Adipose tissue (tissue), 3 donors: ENCODE data around the gene SIDT2. TPM values are rescaled to one million over a fixed set of nuclear protein-coding genes. Genes with fewer than 3 reads are reported as not detected.
"Not testable (repeated sequence)": the region's sequence is repeated elsewhere in the genome, so short reads cannot be mapped to it uniquely, and the experiment has no call there.

Experiments
- H3K27ac ChIP-seq: one replicate; pipeline ENCODE4 v1.5.1; 2013; ENCODE audit warnings: low read depth, low read length
- WGBS, 3 donors: extraction: QIAGEN DNeasy Blood & Tissue Kit; methylation state at CpG; one replicate each; pipeline ENCODE4 v1.1.7; 2013; 5-methylcytosine and 5-hydroxymethylcytosine counted together
- polyA plus RNA-seq, 3 donors: library from polyadenylated mRNA; stranded (reverse); fragments of 200-250 nt; gene quantifications; one replicate each; pipeline ENCODE4 v1.2.3, GENCODE V29; 2013
- donor health status: healthy with polysubstance abuse.
- donor health status: Bipolar disorder and iron deficiency.
- donor health status: healthy.

Gene SIDT2
- polyA plus RNA-seq: 10 to 100 TPM; 52.6 to 93.2 (median 54.5) TPM

DNA sequence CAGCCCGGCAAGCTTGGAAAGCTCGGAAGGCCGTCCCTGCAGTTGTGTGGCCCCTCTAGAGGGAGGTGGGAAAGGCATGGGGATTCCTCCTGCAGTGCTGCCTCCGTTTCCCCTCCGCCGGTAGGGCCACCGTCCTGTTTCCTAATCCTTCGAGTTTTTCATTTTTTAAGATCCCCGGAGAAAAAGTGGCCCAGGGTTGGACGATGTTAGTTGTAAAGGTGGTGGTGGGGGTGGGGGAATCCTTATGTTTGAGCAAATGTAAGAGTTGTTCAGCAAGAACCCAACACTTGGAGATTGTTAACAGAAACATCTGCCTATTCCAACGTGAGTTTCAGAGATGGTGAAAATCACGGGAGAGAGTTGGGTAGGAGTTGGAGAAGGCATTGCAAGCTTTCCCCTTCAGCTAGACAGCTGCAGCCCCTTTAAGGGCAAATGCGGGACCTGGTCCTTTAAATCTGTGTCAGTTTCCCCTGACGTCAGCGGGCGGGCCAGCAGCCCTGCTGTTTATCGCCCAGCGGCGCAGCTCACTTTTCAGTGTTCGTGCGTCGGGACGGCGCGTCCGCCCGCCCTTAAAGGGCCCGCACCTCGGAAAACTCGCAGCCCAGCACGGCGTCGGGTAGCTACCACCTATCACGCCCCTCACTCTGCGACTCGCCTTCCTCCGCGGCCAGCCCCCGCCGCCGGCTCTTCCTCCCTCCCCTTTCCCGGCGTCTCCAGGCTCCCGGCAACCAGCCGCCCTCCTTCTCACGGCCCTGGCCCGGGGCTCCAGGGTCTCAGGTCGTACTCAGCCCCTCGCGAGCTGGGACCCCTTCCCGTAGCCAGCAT lies at the start of gene SIDT2:
Gene SIDT2 (plus strand): TSS at position 534 of the 825 bp plus-strand sequence. CDS start 521 bp downstream, outside the sequence.
- WGBS, 3 donors: 1 to 2% (median 1%) methylated on average over 42 to 51 of the region's 51 CpGs
- peak within 1 kb of the TSS; percentile 59 for H3K27ac ChIP-seq

GRCh38 chr11:117130396-117130795 lies 48.1 kb upstream of the SIDT2 start:
- 95 to 98% (median 97%) methylated on average over 5 to 7 of the region's 7 CpGs for WGBS, 3 donors
- not testable (repeated sequence) for H3K27ac ChIP-seq

DNA sequence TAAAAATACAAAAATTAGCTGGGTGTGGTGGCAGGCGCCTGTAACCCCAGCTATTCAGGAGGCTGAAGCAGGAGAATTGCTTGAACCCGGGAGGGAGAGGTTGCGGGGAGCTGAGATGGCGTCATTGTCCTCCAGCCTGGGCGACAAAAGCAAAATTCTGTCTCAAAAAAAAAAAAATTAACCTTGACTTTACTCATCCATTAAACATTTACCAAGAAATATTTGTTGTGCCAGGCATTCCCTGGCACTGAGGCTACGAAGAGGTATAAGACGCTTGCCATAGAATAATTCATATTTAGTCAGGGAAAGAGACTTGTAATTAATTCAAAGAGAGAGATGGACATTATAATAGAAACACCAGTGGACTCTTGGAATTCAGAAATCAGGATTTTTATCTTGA lies 47.7 kb upstream of the SIDT2 start:
- no peak overlapping the region for H3K27ac ChIP-seq
- 63 to 95% (median 95%) methylated on average over 7 of the region's 7 CpGs for WGBS, 3 donors

DNA sequence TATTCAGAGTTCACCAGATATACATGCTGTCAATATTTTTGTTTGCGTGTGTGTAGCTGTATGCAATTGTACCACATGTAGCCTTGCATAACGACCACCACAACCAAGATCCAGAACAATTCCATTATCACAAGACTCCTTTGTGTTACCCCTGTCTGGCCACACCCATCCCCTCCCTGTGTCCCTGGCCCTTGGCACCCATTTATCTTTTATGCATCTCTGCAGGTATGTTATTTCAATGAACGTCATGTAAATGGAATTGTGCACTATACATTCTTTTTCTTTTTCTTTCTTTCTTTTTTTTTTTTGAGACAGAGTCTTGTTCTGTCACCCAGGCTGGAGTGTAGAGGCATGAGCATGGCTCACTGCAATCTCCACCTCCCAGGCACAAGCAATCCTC lies 44.1 kb upstream of the SIDT2 start:
- H3K27ac ChIP-seq: no peak overlapping the region
- 68 to 79% (median 71%) methylated on average over 2 to 3 of the region's 3 CpGs for WGBS, 3 donors

DNA sequence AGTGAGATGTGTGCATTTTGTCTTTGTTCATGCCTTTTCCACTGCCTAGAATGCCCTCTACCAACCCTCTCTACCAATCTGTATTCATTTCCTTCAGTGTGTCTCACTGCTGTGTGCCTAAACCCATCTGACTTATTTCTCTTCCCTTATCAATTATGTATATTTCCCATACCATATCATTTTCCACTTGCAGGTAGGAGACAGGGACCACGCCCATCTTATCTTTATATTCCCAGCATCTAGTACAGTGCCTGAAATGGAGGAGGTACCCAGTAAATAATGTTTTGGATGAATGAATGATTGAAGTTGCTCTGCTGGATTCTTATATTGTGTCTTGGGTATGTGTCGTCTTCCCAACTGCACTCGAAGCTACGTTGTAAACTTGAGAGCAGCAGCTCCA lies 43.6 kb upstream of the SIDT2 start:
- H3K27ac ChIP-seq: not testable (repeated sequence)
- 75 to 90% (median 88%) methylated on average over 1 of the region's 4 CpGs for WGBS, 3 donors

DNA sequence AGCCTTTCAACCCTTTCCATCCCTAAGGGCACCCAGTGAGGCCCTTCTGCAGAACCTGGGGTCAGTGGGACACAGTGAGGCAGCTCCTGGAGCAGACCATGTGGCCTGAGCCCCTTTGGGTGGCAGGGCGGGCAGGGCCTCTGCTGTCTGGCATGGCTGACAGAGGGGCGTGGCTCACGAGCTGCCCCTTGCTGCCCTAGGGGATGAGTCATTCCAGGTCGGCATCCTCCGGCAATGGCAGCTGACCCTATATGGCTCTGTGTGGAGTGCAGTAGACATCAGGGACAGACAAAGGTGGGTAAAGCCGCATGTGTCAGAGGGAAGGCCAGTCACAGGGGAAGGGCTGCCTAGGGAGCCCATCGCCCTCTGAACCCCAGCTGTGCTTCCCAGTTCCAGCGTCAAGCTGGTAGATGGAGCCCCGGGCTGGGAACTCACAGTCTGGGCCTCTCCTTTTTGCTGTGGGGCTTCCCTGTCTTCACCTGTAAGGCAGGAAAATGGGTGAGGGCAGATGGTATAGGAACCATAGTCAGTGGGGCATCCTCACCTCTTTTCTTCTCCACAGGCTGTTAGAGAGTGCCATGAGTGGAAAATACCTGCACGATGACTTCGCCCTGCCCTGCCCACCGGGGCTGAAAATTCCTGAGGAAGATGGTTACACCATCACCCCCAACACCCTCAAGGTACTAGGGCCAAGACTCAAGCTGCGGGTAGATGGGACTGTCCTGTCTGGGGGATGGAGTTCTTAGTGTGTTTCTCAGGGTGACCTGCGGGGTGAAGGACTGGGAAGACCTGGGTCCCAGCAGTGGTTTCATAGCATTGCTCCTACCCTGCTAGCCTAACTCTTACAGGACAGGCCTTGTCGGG lies 41.1 kb upstream of the SIDT2 start:
- no CpG with 5 or more reads among the region's 15 CpGs for WGBS, 3 donors
- not testable (repeated sequence) for H3K27ac ChIP-seq

GRCh38 chr11:117143390-117143789 lies 35.2 kb upstream of the SIDT2 start:
- H3K27ac ChIP-seq: no peak overlapping the region
- 3 to 8% (median 7%) methylated on average over 5 of the region's 5 CpGs for WGBS, 3 donors

GRCh38 chr11:117143871-117144476 lies 34.6 kb upstream of the SIDT2 start, which contains the start of gene PAFAH1B2:
Gene PAFAH1B2, plus strand, starts transcription at chr11:117144287. Its CDS starts 8,161 bp downstream, at chr11:117152448.
- no peak within 1 kb of the TSS for H3K27ac ChIP-seq
- 0 to 1% (median 0%) methylated on average over 45 to 48 of the region's 48 CpGs for whole genome bisulfite sequencing, 3 donors

- H3K27ac ChIP-seq: no peak overlapping the region
Measured at GRCh38 chr11:117144477-117145392, 33.8 kb upstream of the SIDT2 start.

DNA sequence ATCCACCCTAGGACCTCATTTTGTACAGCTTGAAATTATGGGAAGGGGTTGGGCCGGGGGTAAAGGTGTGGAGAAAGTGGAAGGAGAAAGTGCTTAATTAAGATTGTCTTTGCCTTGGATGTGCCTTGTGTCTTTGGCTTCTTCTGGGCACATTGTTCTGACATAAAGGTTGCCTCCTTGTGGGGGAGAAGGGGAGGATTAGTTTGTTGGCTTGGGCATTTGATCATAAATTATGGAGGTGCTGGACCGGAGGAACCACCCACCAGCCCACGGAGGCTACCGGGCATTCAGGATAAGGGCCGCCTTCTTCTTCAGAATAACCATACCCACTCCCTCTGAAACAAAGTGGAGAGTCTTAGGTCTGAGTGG lies 33.2 kb upstream of the SIDT2 start:
- WGBS, 3 donors: 3 to 4% (median 4%) methylated on average over 5 of the region's 5 CpGs
- H3K27ac ChIP-seq: no peak overlapping the region

More at GRCh38 chr11:117144477-117145392, 33.8 kb upstream of the SIDT2 start:
- WGBS, 3 donors: 0 to 1% (median 0%) methylated on average over 53 to 62 of the region's 62 CpGs

GRCh38 chr11:117146521-117146920 lies 32.0 kb upstream of the SIDT2 start:
- 66 to 79% (median 72%) methylated on average over 10 of the region's 10 CpGs for WGBS, 3 donors
- H3K27ac ChIP-seq: no peak overlapping the region

DNA sequence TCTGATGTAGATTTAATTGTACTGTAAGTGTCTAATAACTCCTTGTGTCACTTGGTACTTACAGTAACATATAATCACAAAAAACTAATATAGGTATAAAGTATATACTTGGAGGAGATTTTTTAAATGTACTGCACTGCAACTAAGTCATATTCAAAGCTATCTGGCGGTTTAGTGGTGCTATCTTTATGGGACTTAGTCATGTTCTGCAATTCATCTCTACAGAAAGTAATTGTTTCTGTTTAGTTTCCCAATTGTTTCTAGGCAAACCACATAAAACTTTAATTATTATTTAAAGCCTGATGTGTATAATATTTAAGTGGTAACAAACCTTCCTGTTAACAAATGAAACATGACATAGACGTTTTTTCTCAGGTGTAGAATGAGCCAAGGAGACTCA lies 26.5 kb upstream of the SIDT2 start:
- 52 to 70% (median 64%) methylated on average over 2 of the region's 2 CpGs for WGBS, 3 donors

GRCh38 chr11:117154468-117154867 lies 24.1 kb upstream of the SIDT2 start:
- 92 to 97% (median 97%) methylated on average over 5 of the region's 5 CpGs for WGBS, 3 donors

More for the DNA sequence above, 26.5 kb upstream of the SIDT2 start:
- H3K27ac ChIP-seq: no peak overlapping the region

GRCh38 chr11:117157507-117157906 lies 21.0 kb upstream of the SIDT2 start:
- H3K27ac ChIP-seq: no peak overlapping the region
- WGBS, 3 donors: 86 to 99% (median 94%) methylated on average over 2 of the region's 2 CpGs

More at GRCh38 chr11:117154468-117154867, 24.1 kb upstream of the SIDT2 start:
- H3K27ac ChIP-seq: no peak overlapping the region

DNA sequence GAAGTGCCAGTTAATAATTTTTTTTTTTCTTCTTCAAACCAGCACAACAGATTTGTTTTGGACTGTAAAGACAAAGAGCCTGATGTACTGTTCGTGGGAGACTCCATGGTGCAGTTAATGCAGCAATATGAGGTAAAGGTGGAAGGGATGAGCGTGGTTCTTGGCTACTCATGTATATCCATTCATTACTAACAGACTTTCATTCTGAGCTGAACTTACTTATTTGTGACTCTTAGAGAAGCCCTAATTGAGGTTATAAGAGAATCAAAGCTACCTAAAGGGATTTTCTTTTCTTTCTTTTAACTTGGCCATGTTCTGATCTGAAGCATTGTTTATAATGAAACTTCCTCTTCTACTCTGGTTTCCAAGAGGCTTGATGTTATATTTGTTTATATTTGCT lies 18.7 kb upstream of the SIDT2 start:
- H3K27ac ChIP-seq: no peak overlapping the region
- WGBS, 3 donors: 88 to 95% (median 89%) methylated on average over 2 of the region's 2 CpGs

DNA sequence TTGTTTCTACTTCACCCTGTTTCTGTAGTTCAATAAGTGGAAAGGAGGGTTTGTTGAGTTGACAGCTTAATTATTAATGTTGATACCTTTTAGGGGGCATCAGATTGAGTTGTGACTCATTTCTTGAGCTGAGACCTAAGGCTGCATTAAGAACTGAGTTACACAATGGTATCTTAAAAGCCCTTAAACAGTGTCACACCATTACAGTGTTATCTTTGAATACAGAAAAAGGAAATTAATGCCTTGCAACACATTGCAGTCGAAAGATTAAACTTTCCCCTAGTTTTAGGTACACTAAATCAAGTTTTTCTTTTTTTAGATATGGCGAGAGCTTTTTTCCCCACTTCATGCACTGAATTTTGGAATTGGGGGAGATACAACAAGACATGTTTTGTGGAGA lies 17.7 kb upstream of the SIDT2 start:
- no peak overlapping the region for H3K27ac ChIP-seq
- WGBS, 3 donors: 63 to 77% (median 66%) methylated on average over 2 of the region's 2 CpGs

- no peak overlapping the region for H3K27ac ChIP-seq
- WGBS, 3 donors: 43 to 66% (median 63%) methylated on average over 1 of the region's 1 CpG
Measured at GRCh38 chr11:117166491-117166890, 12.1 kb upstream of the SIDT2 start.

GRCh38 chr11:117169736-117170135 lies 8.8 kb upstream of the SIDT2 start:
- H3K27ac ChIP-seq: no peak overlapping the region

More at GRCh38 chr11:117169736-117170135, 8.8 kb upstream of the SIDT2 start:
- WGBS, 3 donors: 84 to 90% (median 87%) methylated on average over 2 of the region's 2 CpGs
